ENCODE data around the gene LSM12.
A peak's percentile ranks its signal among the peaks of the same experiment; 100 is the strongest.

Gene LSM12

DNA sequence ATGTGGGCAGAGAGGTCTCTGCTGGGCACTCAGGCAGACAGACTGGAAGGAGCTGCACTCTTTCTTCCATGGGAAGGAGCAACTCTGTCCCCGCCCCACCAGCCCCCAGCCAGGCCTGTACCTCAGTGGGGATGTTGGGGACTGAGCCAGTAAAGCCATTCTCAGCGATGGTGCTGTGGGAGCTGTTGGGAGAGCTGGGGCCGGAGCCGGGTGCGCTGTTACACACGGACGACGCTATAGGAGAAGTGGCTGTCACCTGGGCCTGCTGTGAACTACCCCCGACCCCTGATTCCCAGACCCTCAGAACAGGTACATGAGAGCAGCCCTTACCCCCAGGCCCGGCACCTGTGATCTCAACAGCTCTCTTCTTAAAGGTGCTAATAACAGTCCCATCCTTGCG, 25.6 kb upstream of the LSM12 start:
- H3K36me3 Mint-ChIP-seq (ENCODE audit: low read depth), result peaks cover 21% of the 10 kb centered on the region
- no peak for DNase-seq
- TF ChIP-seq, protein P1, sequence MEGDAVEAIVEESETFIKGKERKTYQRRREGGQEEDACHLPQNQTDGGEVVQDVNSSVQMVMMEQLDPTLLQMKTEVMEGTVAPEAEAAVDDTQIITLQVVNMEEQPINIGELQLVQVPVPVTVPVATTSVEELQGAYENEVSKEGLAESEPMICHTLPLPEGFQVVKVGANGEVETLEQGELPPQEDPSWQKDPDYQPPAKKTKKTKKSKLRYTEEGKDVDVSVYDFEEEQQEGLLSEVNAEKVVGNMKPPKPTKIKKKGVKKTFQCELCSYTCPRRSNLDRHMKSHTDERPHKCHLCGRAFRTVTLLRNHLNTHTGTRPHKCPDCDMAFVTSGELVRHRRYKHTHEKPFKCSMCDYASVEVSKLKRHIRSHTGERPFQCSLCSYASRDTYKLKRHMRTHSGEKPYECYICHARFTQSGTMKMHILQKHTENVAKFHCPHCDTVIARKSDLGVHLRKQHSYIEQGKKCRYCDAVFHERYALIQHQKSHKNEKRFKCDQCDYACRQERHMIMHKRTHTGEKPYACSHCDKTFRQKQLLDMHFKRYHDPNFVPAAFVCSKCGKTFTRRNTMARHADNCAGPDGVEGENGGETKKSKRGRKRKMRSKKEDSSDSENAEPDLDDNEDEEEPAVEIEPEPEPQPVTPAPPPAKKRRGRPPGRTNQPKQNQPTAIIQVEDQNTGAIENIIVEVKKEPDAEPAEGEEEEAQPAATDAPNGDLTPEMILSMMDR (IDR thresholded peaks at IDR 0.05), result no peak
- H3K4me3 Mint-ChIP-seq, result no peak overlapping the region
- no peak overlapping the region for H3K27ac Mint-ChIP-seq
- no peaks in the 10 kb centered on the region for H3K9me3 Mint-ChIP-seq
- no peaks in the 10 kb centered on the region for H3K27me3 Mint-ChIP-seq (ENCODE audit: low read depth, poor library complexity)
- peaks cover 51% of the 10 kb centered on the region for H3K4me1 Mint-ChIP-seq

DNA sequence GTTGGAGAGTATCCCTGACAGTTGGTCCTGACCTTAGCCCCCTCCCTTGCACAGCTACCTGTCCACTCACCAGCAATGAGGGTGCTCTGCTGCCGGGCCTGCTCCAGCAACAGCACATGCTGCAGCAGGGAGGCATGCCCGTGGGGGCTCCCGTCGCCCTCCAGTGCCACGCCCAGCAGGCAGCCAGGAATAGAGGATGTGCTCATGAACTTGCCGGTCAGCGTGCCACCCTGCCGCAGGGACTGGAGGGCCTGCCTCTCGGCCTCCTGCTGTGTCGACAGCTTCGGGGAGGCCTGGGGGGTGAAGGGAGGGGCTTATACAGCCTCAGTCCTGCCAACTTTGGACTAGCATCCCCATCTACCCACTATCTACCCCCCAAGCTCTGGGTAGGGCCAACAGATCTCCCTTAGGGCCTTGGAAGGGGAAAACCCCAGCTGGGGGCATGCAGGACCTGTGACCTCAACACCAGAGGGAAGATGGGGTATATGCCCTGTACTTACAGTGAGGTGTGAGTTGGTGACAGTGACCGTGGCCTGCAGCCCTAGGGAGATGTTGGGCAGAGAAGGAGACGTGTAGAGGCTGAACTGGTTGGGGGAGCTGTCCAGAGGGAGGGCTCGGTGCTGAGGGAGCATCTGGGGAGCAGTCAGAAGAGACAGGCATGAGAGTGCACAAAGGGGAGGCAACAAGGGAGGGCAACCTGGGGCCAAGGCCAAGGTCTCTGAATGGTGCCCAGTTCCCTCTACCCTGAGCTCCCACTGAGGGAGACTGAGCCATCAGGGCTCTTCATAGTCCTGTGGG, 24.9 kb upstream of the LSM12 start:
- Mint-ChIP-seq H3K9me3 (no peaks in the 10 kb centered on the region), H3K27me3 (ENCODE audit: low read depth, poor library complexity) (no peaks in the 10 kb centered on the region), H3K27ac (peak overlapping the region; percentile 65), H3K36me3 (ENCODE audit: low read depth) (peaks cover 21% of the 10 kb centered on the region), H3K4me3 (no peak overlapping the region), H3K4me1 (peaks cover 50% of the 10 kb centered on the region)
- DNase-seq, result no peak
- TF ChIP-seq, protein P1 (IDR thresholded peaks at IDR 0.05), result no peak

DNA sequence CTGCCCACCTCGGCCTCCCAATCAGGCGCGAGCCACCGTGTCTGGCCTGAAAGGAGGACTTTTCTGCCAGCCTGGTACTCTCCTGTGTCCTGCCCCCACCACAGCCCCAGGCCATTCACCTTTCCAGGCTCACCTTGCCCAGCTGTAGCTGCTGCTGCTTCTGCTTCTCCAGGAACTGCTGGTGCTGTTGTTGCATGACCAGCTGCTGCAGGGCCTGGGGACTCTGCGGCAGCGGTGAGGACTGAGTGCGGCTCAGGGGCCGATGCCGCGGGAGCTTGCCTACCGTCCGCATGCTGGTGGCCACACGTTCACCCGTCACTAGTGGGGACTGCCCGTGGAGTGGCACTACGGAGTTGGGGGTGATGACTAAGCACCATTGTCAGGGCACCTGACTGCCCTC, 21.8 kb upstream of the LSM12 start:
- TF ChIP-seq, protein P1 (IDR thresholded peaks at IDR 0.05), result no peak
- peak overlapping the region; percentile 52 for H3K4me3 Mint-ChIP-seq
- H3K27ac Mint-ChIP-seq, result peak overlapping the region; percentile 94
- no peaks in the 10 kb centered on the region for H3K27me3 Mint-ChIP-seq (ENCODE audit: low read depth, poor library complexity)
- peaks cover 39% of the 10 kb centered on the region for H3K4me1 Mint-ChIP-seq
- peaks cover 30% of the 10 kb centered on the region for H3K36me3 Mint-ChIP-seq (ENCODE audit: low read depth)
- DNase-seq, result no peak
- H3K9me3 Mint-ChIP-seq, result no peaks in the 10 kb centered on the region

DNA sequence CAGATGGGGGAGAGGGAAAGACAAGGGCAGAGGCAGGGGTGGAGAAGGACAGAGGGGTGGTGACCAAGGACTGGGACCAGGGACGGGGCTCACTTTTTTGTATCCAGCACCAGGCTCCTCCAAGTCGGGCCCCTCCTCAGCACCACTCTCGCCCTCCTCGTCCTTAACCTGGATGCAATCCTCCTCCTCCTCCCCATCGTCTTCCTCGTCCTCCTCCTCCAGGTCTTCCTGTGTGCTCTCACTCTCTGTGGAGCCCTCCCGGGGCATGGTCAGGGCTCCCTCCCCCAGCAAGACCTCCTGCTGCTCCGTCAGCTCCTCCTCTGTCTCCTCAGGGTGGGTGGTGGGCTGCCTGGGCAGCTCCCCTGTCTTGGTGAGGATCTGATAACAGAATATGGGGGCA, 20.8 kb upstream of the LSM12 start:
- H3K27me3 Mint-ChIP-seq (ENCODE audit: low read depth, poor library complexity), result no peaks in the 10 kb centered on the region
- DNase-seq, result no peak
- peak overlapping the region; percentile 73 for H3K4me3 Mint-ChIP-seq
- TF ChIP-seq, protein P1 (IDR thresholded peaks at IDR 0.05), result no peak
- peaks cover 45% of the 10 kb centered on the region for H3K4me1 Mint-ChIP-seq
- H3K9me3 Mint-ChIP-seq, result no peaks in the 10 kb centered on the region
- H3K36me3 Mint-ChIP-seq (ENCODE audit: low read depth), result peaks cover 35% of the 10 kb centered on the region
- peak overlapping the region; percentile 94 for H3K27ac Mint-ChIP-seq

DNA sequence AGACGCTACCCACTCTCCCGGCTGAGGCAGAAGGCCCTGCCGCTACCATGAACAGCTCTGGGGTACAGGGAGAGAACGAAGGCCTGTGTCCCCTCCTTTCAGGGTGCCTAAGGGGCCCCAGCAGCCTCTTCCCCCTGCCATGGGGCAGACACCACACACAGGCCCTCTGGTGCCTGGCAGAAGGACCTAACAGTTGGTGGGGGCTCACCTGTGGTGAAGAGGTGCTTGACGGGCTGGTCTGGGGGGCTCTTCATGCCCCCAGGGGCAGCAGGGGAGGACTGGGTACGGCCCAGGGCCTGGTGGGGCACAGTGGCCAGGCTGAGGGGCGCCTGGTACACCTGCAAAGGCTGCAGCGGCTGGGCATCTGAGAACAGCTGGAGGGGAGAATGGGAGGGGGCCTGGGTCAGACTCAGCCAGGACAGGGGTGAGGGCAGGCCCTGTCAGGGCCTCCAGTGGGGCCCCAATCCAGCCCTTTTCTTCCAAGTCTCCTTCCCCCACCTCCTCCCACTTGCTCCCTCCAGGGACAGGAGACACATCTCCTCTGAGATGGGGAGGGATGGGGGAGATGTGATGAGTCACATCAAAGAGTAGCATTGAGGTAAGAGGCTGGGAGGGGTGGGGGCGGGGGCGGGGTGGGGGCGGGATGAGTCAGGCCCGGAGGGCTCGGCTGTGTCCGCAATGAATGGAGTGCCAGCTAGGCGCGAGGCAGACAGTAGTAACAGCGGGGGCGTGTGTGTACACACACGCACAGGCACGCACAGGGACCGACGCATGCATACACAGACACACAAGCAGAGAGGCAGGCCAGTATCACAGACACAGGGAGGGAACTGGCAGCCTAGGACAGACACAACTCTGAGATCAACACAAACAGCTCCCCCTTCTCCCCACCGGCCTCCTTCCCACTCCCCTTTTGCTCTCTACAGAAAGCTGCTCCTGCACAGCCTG, 20.2 kb upstream of the LSM12 start:
- peaks cover 37% of the 10 kb centered on the region for H3K36me3 Mint-ChIP-seq (ENCODE audit: low read depth)

More for the DNA sequence above, 20.2 kb upstream of the LSM12 start:
- Mint-ChIP-seq H3K4me1 (peaks cover 49% of the 10 kb centered on the region), H3K9me3 (no peaks in the 10 kb centered on the region), H3K27me3 (ENCODE audit: low read depth, poor library complexity) (no peaks in the 10 kb centered on the region), H3K4me3 (peak overlapping the region; percentile 73), H3K27ac (peak overlapping the region; percentile 94)
- TF ChIP-seq, protein P1 (IDR thresholded peaks at IDR 0.05), result no peak
- DNase-seq, result no peak
